ENCODE measurements around the gene SEPTIN10.
A peak's percentile ranks its signal among the peaks of the same experiment; 100 is the strongest.

Gene SEPTIN10

GRCh38 chr2:109613922-109614714 is at the start of gene SEPTIN10, which contains the start of gene SOWAHC:
Gene SEPTIN10 (minus strand): TSS chr2:109613966. CDS start chr2:109613827, 139 bp downstream.
Gene SOWAHC (plus strand): TSS chr2:109614364. CDS start chr2:109614490, 126 bp downstream.
- DNase-seq (ENCODE audit: low spot score), result peak; percentile 98
- TF ChIP-seq CTCF (IDR thresholded peaks at IDR 0.05), result no peak
- H3K4me3 ChIP-seq, result peak within 1 kb of the TSS; percentile 90
- peak within 1 kb of the TSS; percentile 98 to 99 for H3K27ac ChIP-seq

- DNase-seq (ENCODE audit: low spot score), result no peak
- Histone ChIP-seq H3K27ac (no peak overlapping the region), H3K4me3 (no peak overlapping the region)
- no peak for TF ChIP-seq CTCF (IDR thresholded peaks at IDR 0.05)
Measured at GRCh38 chr2:109662889-109663288, 49.1 kb upstream of the SEPTIN10 start.

- DNase-seq (ENCODE audit: low spot score), result no peak
- TF ChIP-seq CTCF (IDR thresholded peaks at IDR 0.05), result no peak
- Histone ChIP-seq H3K4me3 (no peak overlapping the region), H3K27ac (no peak overlapping the region)
Measured at GRCh38 chr2:109660046-109660860, 46.5 kb upstream of the SEPTIN10 start.

- TF ChIP-seq CTCF (IDR thresholded peaks at IDR 0.05), result no peak
- DNase-seq (ENCODE audit: low spot score), result no peak
- Histone ChIP-seq H3K4me3 (no peak overlapping the region), H3K27ac (no peak overlapping the region)
Measured at GRCh38 chr2:109659396-109660045, 45.8 kb upstream of the SEPTIN10 start.

- TF ChIP-seq CTCF (IDR thresholded peaks at IDR 0.05), result no peak
- Histone ChIP-seq H3K4me3 (no peak overlapping the region), H3K27ac (no peak overlapping the region)
- no peak for DNase-seq (ENCODE audit: low spot score)
Measured at GRCh38 chr2:109655287-109655686, 41.5 kb upstream of the SEPTIN10 start.

- DNase-seq (ENCODE audit: low spot score), result peak; percentile 19
- no peak overlapping the region for H3K4me3 ChIP-seq
- no peak overlapping the region for H3K27ac ChIP-seq
- TF ChIP-seq CTCF (IDR thresholded peaks at IDR 0.05), result no peak
Measured at GRCh38 chr2:109654326-109655050, 40.7 kb upstream of the SEPTIN10 start.
